OCI-LY3 (cell line): Measurements from ENCODE around the gene NRG2.

Experiments
- H2AFZ ChIP-seq: fragments of 200-600, 300-600 bp; shearing (Covaris generic); 2 replicates; pipeline ENCODE4 v1.6.0; 2014; ENCODE audit warnings: antibody characterized with exemption, low read depth, low read length
- H3K27ac ChIP-seq: fragments of 200-600, 300-600 bp; sonication (generic); 2 replicates; pipeline ENCODE4 v1.5.1; 2014; ENCODE audit warnings: mild to moderate bottlenecking, low read length, moderate library complexity, mixed read lengths
- H3K27me3 ChIP-seq: fragments of 200-600, 300-600 bp; sonication (generic); 2 replicates; pipeline ENCODE4 v1.6.1; 2014; ENCODE audit warnings: low read depth, low read length, mixed read lengths
- H3K36me3 ChIP-seq: fragments of 200-600, 300-600 bp; sonication (generic); replicated peaks from 2 replicates; pipeline ENCODE3; 2014; ENCODE audit warnings: low read depth, low read length, mixed read lengths
- H3K4me1 ChIP-seq: fragments of 300-600, 200-600 bp; sonication (generic); 2 replicates; pipeline ENCODE4 v1.6.1; 2014; ENCODE audit warnings: low read length, mixed read lengths
- H3K4me2 ChIP-seq: fragments of 200-600, 300-600 bp; sonication (generic); 2 replicates; pipeline ENCODE4 v1.6.1; 2014; ENCODE audit warnings: low read length, mixed read lengths
- H3K4me3 ChIP-seq: fragments of 300-600, 200-600 bp; sonication (generic); 2 replicates; pipeline ENCODE4 v1.5.1; 2014; ENCODE audit warnings: antibody characterized with exemption, mild to moderate bottlenecking, low read length, moderate library complexity
- H3K79me2 ChIP-seq: fragments of 300-600, 200-600 bp; shearing (Covaris generic); 2 replicates; pipeline ENCODE4 v1.6.1; 2014; ENCODE audit warnings: mild to moderate bottlenecking, low read length, mixed read lengths
- H3K9ac ChIP-seq: fragments of 300-600, 200-600 bp; shearing (Covaris generic); 2 replicates; pipeline ENCODE4 v1.6.0; 2014; ENCODE audit warnings: mild to moderate bottlenecking, low read length, moderate library complexity
- H3K9me3 ChIP-seq: fragments of 200-600, 300-600 bp; shearing (Covaris generic); 2 replicates; pipeline ENCODE4 v1.6.1; 2014; ENCODE audit warnings: low read length, mixed read lengths; ENCODE audit not compliant: insufficient read depth
- H4K20me1 ChIP-seq: fragments of 200-600, 300-600 bp; sonication (generic); 2 replicates; pipeline ENCODE4 v1.6.1; 2016; ENCODE audit warnings: low read length, mixed read lengths; ENCODE audit not compliant: insufficient read depth
- CTCF ChIP-seq: fragments of 200-600, 300-600 bp; sonication (generic); IDR thresholded peaks from 2 replicates; pipeline ENCODE4 v1.5.1; 2014; ENCODE audit warnings: antibody characterized with exemption, low read length, low read depth
- EZH2phosphoT487 ChIP-seq: fragments of 200-600 bp; shearing (Covaris generic); IDR thresholded peaks from 2 replicates; pipeline ENCODE4 v1.6.1; 2018; ENCODE audit warnings: antibody characterized with exemption, mixed run types, low read depth

The NRG2 gene

GRCh38 chr5:140042393-140042642 is 781 bp downstream of the NRG2 start:
- H3K27me3 ChIP-seq, result peaks cover 41% of the 10 kb centered on the region
- peak overlapping the region; percentile 93 for H3K4me3 ChIP-seq

GRCh38 chr5:140041492-140042392 is 1.4 kb downstream of the NRG2 start:
- Histone ChIP-seq H4K20me1 (no peaks in the 10 kb centered on the region), H3K27ac (no peak overlapping the region), H3K9me3 (no peaks in the 10 kb centered on the region), H3K27me3 (peaks cover 44% of the 10 kb centered on the region), H3K4me2 (no peak overlapping the region), H3K4me3 (no peak overlapping the region), H2AFZ (no peak overlapping the region), H3K79me2 (no peaks in the 10 kb centered on the region), H3K9ac (no peak overlapping the region), H3K4me1 (peaks cover 4% of the 10 kb centered on the region; the same call in 1 of the 2 replicates), H3K36me3 (no peaks in the 10 kb centered on the region)
- TF ChIP-seq CTCF (no peak), EZH2phosphoT487 (no peak)

More at GRCh38 chr5:140042393-140042642, 781 bp downstream of the NRG2 start:
- Histone ChIP-seq H3K9ac (no peak overlapping the region), H3K36me3 (no peaks in the 10 kb centered on the region), H3K4me1 (peaks cover 4% of the 10 kb centered on the region; the same call in 1 of the 2 replicates), H3K4me2 (peak overlapping the region; percentile 97), H3K79me2 (no peaks in the 10 kb centered on the region), H3K9me3 (no peaks in the 10 kb centered on the region), H4K20me1 (no peaks in the 10 kb centered on the region), H2AFZ (0 out of 2 replicates have a peak overlapping the region, but pooled peaks have one; percentile 56), H3K27ac (no peak overlapping the region)
- TF ChIP-seq EZH2phosphoT487, result no peak
- no peak for TF ChIP-seq CTCF

- Histone ChIP-seq H3K9ac (no peak overlapping the region), H3K4me1 (peaks cover 4% of the 10 kb centered on the region; the same call in 1 of the 2 replicates), H3K9me3 (no peaks in the 10 kb centered on the region), H3K79me2 (no peaks in the 10 kb centered on the region), H3K27me3 (peaks cover 44% of the 10 kb centered on the region), H4K20me1 (no peaks in the 10 kb centered on the region), H3K36me3 (no peaks in the 10 kb centered on the region), H2AFZ (no peak overlapping the region), H3K27ac (no peak overlapping the region), H3K4me2 (no peak overlapping the region), H3K4me3 (no peak overlapping the region)
- no peak for TF ChIP-seq CTCF
- TF ChIP-seq EZH2phosphoT487, result no peak
These were observed 2.0 kb downstream of the NRG2 start for GRCh38 chr5:140041099-140041491.

- H4K20me1 ChIP-seq, result no peaks in the 10 kb centered on the region
- peaks cover 44% of the 10 kb centered on the region for H3K27me3 ChIP-seq
- TF ChIP-seq EZH2phosphoT487 (no peak), CTCF (no peak)
- no peaks in the 10 kb centered on the region for H3K9me3 ChIP-seq
- no peak overlapping the region for H3K27ac ChIP-seq
- H3K9ac ChIP-seq, result no peak overlapping the region
- H3K4me2 ChIP-seq, result no peak overlapping the region
- peaks cover 4% of the 10 kb centered on the region; the same call in 1 of the 2 replicates for H3K4me1 ChIP-seq
- H3K36me3 ChIP-seq, result no peaks in the 10 kb centered on the region
- no peak overlapping the region for H3K4me3 ChIP-seq
- no peaks in the 10 kb centered on the region for H3K79me2 ChIP-seq
- no peak overlapping the region for H2AFZ ChIP-seq
These were observed 2.7 kb downstream of the NRG2 start for GRCh38 chr5:140040358-140040757.
